ENCODE measurements around the gene MACF1. TPM values are rescaled to one million over a fixed set of nuclear protein-coding genes. Genes with fewer than 3 reads are reported as not detected.
A peak's percentile ranks its signal among the peaks of the same experiment; 100 is the strongest.

Gene MACF1
- total and polyA plus RNA-seq, 2 of the 13 experiments (the other 11 are each of a cell fraction or from before 2014, with no cell fraction given), result 36.7 to 65.4 TPM

DNA sequence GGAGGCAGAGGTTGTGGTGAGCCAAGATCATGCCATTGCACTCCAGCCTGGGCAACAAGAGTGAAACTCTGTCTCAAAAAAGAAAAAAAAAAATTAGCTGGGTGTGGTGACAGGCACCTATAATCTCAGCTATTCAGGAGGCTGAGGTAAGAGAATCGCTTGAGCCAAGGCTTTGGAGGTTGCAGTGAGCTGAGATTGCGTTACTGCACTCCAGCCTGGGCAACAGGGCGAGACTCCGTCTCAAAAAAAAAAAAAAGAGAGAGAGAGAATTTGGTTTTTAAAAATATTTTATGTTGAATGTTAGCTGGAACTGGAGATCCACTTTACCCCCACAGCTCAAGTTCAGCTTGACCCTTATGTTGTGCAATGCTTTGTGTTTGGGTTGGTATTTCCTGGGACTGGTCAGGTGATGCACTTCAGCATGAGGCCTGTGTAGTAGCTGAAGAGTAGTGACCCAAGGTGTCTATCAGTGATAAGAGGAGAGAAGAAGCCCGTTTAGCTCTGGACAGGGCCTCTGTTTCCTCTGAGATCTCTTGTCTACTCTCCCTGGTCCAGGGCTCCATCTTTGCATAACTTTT is 36.8 kb upstream of the MACF1 start (continued):
- TF ChIP-seq ZNF281 (CRISPR knock-in tag; IDR thresholded peaks at IDR 0.05; ENCODE audit: borderline replicate concordance), result peak; percentile 68; the same call in 1 of the 2 replicates
- no peak for TF ChIP-seq PLRG1 (conservative IDR thresholded peaks at IDR 0.05)
- TF ChIP-seq ZNF274 (CRISPR knock-in tag; IDR thresholded peaks at IDR 0.05), result no peak
- TF ChIP-seq PATZ1 (CRISPR knock-in tag; IDR thresholded peaks at IDR 0.05), result peak; percentile 53
- peak; percentile 44; the same call in 1 of the 2 replicates for TF ChIP-seq MEF2D (CRISPR knock-in tag; IDR thresholded peaks at IDR 0.05)
- no peak for TF ChIP-seq ZNF605 (CRISPR knock-in tag; IDR thresholded peaks at IDR 0.05)
- TF ChIP-seq, protein P1, sequence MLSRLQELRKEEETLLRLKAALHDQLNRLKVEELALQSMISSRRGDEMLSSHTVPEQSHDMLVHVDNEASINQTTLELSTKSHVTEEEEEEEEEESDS (CRISPR knock-in tag; IDR thresholded peaks at IDR 0.05; ENCODE audit: borderline replicate concordance), result no peak
- no peak for TF ChIP-seq REL (CRISPR knock-in tag; conservative IDR thresholded peaks at IDR 0.05)
- TF ChIP-seq RARA (CRISPR knock-in tag; IDR thresholded peaks at IDR 0.05), result peak; percentile 85
- peak; percentile 57; the same call in 1 of the 2 replicates for TF ChIP-seq FOXJ3 (CRISPR knock-in tag; IDR thresholded peaks at IDR 0.05; ENCODE audit: borderline replicate concordance)
- TF ChIP-seq ZNF703 (CRISPR knock-in tag; IDR thresholded peaks at IDR 0.05; ENCODE audit: borderline replicate concordance), result no peak
- peak; percentile 46 for TF ChIP-seq MED1 (CRISPR knock-in tag; IDR thresholded peaks at IDR 0.05)
- no peak for TF ChIP-seq THAP9 (CRISPR knock-in tag; IDR thresholded peaks at IDR 0.05; ENCODE audit: borderline replicate concordance)
- no peak for TF ChIP-seq ZNF550 (CRISPR knock-in tag; IDR thresholded peaks at IDR 0.05; ENCODE audit: borderline replicate concordance)
- no peak for TF ChIP-seq JUN (CRISPR knock-in tag; IDR thresholded peaks at IDR 0.05)
- TF ChIP-seq HDAC1 (CRISPR knock-in tag; IDR thresholded peaks at IDR 0.05), result 0 out of 2 replicates have a peak, but pooled peaks have one; percentile 48
- peak; percentile 67 for TF ChIP-seq BCL6 (CRISPR knock-in tag; IDR thresholded peaks at IDR 0.05)
- 0 out of 2 replicates have a peak, but pooled peaks have one; percentile 13 for TF ChIP-seq RAD51 (IDR thresholded peaks at IDR 0.05; ENCODE audit: borderline replicate concordance)
- no peak for TF ChIP-seq ZNF101 (CRISPR knock-in tag; IDR thresholded peaks at IDR 0.05; ENCODE audit: borderline replicate concordance, low read depth)
- TF ChIP-seq, protein P2, sequence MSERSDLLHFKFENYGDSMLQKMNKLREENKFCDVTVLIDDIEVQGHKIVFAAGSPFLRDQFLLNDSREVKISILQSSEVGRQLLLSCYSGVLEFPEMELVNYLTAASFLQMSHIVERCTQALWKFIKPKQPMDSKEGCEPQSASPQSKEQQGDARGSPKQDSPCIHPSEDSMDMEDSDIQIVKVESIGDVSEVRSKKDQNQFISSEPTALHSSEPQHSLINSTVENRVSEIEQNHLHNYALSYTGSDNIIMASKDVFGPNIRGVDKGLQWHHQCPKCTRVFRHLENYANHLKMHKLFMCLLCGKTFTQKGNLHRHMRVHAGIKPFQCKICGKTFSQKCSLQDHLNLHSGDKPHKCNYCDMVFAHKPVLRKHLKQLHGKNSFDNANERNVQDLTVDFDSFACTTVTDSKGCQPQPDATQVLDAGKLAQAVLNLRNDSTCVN (CRISPR knock-in tag; IDR thresholded peaks at IDR 0.05; ENCODE audit: borderline replicate concordance), result no peak
- TF ChIP-seq ZNF644 (CRISPR knock-in tag; IDR thresholded peaks at IDR 0.05; ENCODE audit: low read depth), result peak; percentile 81
- TF ChIP-seq MXD4 (CRISPR knock-in tag; IDR thresholded peaks at IDR 0.05), result no peak

Data from HepG2 (cell line).